Measurements from ENCODE around the gene GPR143. TPM values are rescaled to one million over a fixed set of nuclear protein-coding genes. Genes with fewer than 3 reads are reported as not detected.
A peak's percentile ranks its signal among the peaks of the same experiment; 100 is the strongest.

GPR143 gene
- total RNA-seq, 2 experiments from 2014 or later = not detected

- no peak overlapping the region for H3K27ac Mint-ChIP-seq
- peaks cover 2% of the 10 kb centered on the region for H3K27me3 Mint-ChIP-seq (ENCODE audit: low read depth)
- POLR2A ChIA-PET = no interaction called here
- H3K4me1 Mint-ChIP-seq (ENCODE audit: low read depth) = no peaks in the 10 kb centered on the region
- CTCF ChIA-PET = no interaction called here
- H3K36me3 Mint-ChIP-seq (ENCODE audit: low read depth) = peaks cover 2% of the 10 kb centered on the region
- DNase-seq = no peak
- no peak for ATAC-seq
- no peak overlapping the region for H3K4me3 Mint-ChIP-seq
- no peaks in the 10 kb centered on the region for H3K9me3 Mint-ChIP-seq (ENCODE audit: insufficient read depth)
Measured at GRCh38 chrX:9729171-9729885, 36.3 kb downstream of the GPR143 start.

DNA sequence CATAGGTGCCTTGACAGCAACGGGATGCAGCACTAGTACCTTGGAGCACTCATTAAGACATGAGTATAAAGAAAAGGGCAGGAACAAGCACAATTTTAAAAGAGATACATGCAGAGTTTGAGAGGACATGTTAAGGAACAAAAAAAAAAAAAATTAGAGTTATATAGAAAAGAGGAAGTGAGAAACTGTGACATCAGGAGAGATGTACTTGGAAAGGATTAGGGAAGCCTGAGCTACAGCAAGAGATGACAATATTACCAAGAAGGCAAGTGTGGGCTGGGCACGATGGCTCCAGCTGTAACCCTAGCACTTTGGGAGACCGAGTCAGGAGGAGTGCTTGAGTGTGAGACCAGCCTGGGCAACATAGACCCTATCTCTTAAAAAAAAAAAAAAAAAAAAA lies 37.4 kb downstream of the GPR143 start:
- Mint-ChIP-seq H3K9me3 (ENCODE audit: insufficient read depth) (peaks cover 4% of the 10 kb centered on the region), H3K36me3 (ENCODE audit: low read depth) (peaks cover 2% of the 10 kb centered on the region), H3K27ac (no peak overlapping the region), H3K4me3 (no peak overlapping the region), H3K4me1 (ENCODE audit: low read depth) (no peaks in the 10 kb centered on the region), H3K27me3 (ENCODE audit: low read depth) (peaks cover 2% of the 10 kb centered on the region)
- ATAC-seq (no peak), DNase-seq (no peak)
- CTCF ChIA-PET = no interaction called here
- POLR2A ChIA-PET = no interaction called here

DNA sequence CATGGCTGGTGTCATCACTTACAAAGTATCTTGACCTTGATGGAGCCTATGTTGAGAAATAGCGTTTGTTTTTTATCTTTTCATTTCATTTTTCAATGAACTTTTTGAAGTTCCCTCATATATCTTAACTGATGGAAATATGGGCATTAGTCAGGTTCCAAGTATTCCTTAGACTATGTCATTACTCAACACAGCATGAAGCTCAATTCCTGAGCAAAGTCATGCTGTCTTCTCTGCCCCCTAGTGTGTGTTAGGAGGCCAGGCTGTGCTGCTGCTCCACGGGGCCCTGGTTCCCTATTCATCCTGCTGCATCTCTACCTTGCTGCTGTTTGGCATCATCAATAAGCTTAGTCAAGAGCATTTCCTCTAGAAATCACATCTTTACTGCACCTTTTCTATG lies 40.9 kb downstream of the GPR143 start:
- ATAC-seq = no peak
- Mint-ChIP-seq H3K4me1 (ENCODE audit: low read depth) (no peaks in the 10 kb centered on the region), H3K27ac (no peak overlapping the region), H3K4me3 (no peak overlapping the region), H3K36me3 (ENCODE audit: low read depth) (peaks cover 19% of the 10 kb centered on the region), H3K9me3 (ENCODE audit: insufficient read depth) (peaks cover 8% of the 10 kb centered on the region), H3K27me3 (ENCODE audit: low read depth) (no peaks in the 10 kb centered on the region)
- CTCF ChIA-PET = no interaction called here
- POLR2A ChIA-PET = no interaction called here
- no peak for DNase-seq

GRCh38 chrX:9717376-9717775 lies 48.3 kb downstream of the GPR143 start:
- H3K27ac Mint-ChIP-seq = no peak overlapping the region
- no peak overlapping the region for H3K4me3 Mint-ChIP-seq
- ATAC-seq = no peak

DNA sequence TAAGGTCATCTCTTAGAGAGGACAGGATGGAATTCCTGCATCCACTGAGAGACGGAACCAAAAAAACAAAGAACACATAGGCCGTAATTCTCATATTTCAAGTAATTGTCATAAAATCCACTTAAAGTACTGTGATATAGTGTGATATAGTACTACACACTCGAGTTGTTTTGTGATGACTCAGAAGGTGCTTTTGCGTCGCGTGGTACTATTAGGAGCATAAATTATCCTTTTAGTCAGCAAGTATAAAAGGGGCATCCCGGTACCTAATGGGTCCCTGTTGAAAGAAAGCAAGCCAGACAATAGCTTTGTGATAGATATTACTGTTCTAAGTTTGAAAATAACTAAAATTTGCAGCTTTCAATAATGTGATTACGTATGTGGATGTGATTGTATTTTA lies 55.3 kb downstream of the GPR143 start:
- no peaks in the 10 kb centered on the region for H3K9me3 Mint-ChIP-seq (ENCODE audit: insufficient read depth)
- ChIA-PET POLR2A (no interaction called here), CTCF (no interaction called here)
- H3K4me1 Mint-ChIP-seq (ENCODE audit: low read depth) = peaks cover 8% of the 10 kb centered on the region
- ATAC-seq = no peak
- H3K27ac Mint-ChIP-seq = no peak overlapping the region
- no peaks in the 10 kb centered on the region for H3K27me3 Mint-ChIP-seq (ENCODE audit: low read depth)
- no peak overlapping the region for H3K4me3 Mint-ChIP-seq
- H3K36me3 Mint-ChIP-seq (ENCODE audit: low read depth) = peaks cover 17% of the 10 kb centered on the region
- DNase-seq = no peak

More at GRCh38 chrX:9717376-9717775, 48.3 kb downstream of the GPR143 start:
- ChIA-PET POLR2A (no interaction called here), CTCF (no interaction called here)
- no peak for DNase-seq
- H3K36me3 Mint-ChIP-seq (ENCODE audit: low read depth) = peaks cover 53% of the 10 kb centered on the region
- H3K27me3 Mint-ChIP-seq (ENCODE audit: low read depth) = no peaks in the 10 kb centered on the region
- no peaks in the 10 kb centered on the region for H3K4me1 Mint-ChIP-seq (ENCODE audit: low read depth)
- peaks cover 9% of the 10 kb centered on the region for H3K9me3 Mint-ChIP-seq (ENCODE audit: insufficient read depth)

GRCh38 chrX:9708923-9709553 lies 56.6 kb downstream of the GPR143 start:
- peaks cover 8% of the 10 kb centered on the region for H3K4me1 Mint-ChIP-seq (ENCODE audit: low read depth)
- H3K36me3 Mint-ChIP-seq (ENCODE audit: low read depth) = peaks cover 23% of the 10 kb centered on the region
- POLR2A ChIA-PET = no interaction called here
- no peaks in the 10 kb centered on the region for H3K9me3 Mint-ChIP-seq (ENCODE audit: insufficient read depth)
- no peak overlapping the region for H3K27ac Mint-ChIP-seq
- H3K27me3 Mint-ChIP-seq (ENCODE audit: low read depth) = no peaks in the 10 kb centered on the region
- peak; percentile 90 for ATAC-seq
- DNase-seq = peak; percentile 81
- CTCF ChIA-PET = interaction anchor here (0.9 kb wide), 1 partner anchor 738 kb away, joined by 3 read pairs; no protein-coding TSS in a partner anchor
- H3K4me3 Mint-ChIP-seq = no peak overlapping the region

DNA sequence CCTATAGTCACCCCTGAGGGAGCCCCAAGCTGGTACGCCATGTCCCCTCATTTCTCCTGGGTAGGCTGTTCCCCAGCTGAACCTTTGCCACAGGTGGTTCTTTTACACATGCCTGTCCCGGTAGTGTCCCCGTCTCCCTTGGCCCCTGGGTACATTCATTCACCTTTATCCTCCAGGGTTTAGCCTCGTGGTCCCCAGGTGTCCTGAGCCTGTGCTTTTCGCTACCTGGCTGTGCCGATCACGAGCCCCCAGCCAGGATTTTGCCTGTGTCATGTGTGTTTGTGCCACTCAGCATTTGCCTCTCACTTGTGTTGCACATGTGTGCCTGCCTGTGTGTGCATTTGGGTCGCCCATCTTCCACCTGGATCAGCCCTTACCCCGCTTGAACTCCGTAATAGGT lies 57.6 kb downstream of the GPR143 start:
- H3K4me1 Mint-ChIP-seq (ENCODE audit: low read depth) = peaks cover 8% of the 10 kb centered on the region
- DNase-seq (no peak), ATAC-seq (no peak)
- no peak overlapping the region for H3K4me3 Mint-ChIP-seq
- no peak overlapping the region for H3K27ac Mint-ChIP-seq
- no peaks in the 10 kb centered on the region for H3K27me3 Mint-ChIP-seq (ENCODE audit: low read depth)
- CTCF ChIA-PET = interaction anchor here (0.6 to 1.1 kb wide), 3 partner anchors 16 to 889 kb away, joined by 3 to 4 read pairs (median 3); no protein-coding TSS in a partner anchor
- POLR2A ChIA-PET = interaction anchor here (0.7 kb wide), 1 partner anchor 475 kb away, joined by 3 read pairs; no protein-coding TSS in a partner anchor
- H3K36me3 Mint-ChIP-seq (ENCODE audit: low read depth) = peaks cover 23% of the 10 kb centered on the region
- H3K9me3 Mint-ChIP-seq (ENCODE audit: insufficient read depth) = no peaks in the 10 kb centered on the region

DNA sequence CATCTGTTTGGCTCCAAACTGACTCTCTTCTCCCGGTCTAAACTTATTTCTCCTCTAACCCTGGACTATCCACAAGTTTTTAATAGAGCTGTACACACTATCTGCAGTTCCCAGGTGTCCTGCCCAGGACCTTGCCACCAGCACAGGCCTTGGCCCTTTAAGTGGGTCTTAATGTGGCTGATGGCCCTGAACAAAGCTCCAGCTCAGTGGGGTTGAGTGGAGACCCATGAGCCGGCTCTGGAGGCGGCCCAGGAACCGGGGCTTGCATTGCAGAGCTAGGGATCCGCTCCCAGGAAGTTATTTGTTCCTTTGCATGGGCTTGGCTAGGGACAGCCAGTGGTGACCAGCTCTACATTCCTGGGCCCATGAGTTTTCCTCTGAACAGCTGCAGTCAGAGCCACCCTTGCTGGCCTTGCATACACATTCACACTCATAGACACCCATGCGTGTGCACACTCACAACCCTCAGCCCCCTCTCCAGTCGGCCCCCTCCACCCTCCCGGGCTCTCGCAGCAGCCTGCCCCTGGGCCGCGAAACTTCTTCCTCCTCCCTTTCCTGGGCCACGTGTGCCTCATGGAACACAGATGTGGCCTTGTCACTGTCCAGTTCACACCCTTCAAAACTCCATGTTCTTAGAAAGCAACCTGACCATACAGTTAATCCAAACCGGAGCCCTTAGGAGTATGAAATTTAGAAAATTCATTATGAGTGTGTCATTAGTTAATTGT lies 58.2 kb downstream of the GPR143 start:
- CTCF ChIA-PET = interaction anchor here (1.1 kb wide), 1 partner anchor 889 kb away, joined by 4 read pairs; no protein-coding TSS in a partner anchor
- ATAC-seq (no peak), DNase-seq (no peak)
- peaks cover 21% of the 10 kb centered on the region for H3K36me3 Mint-ChIP-seq (ENCODE audit: low read depth)
- POLR2A ChIA-PET = no interaction called here
- H3K9me3 Mint-ChIP-seq (ENCODE audit: insufficient read depth) = no peaks in the 10 kb centered on the region
- no peaks in the 10 kb centered on the region for H3K27me3 Mint-ChIP-seq (ENCODE audit: low read depth)
- H3K4me3 Mint-ChIP-seq = no peak overlapping the region
- H3K4me1 Mint-ChIP-seq (ENCODE audit: low read depth) = peaks cover 8% of the 10 kb centered on the region
- H3K27ac Mint-ChIP-seq = no peak overlapping the region

DNA sequence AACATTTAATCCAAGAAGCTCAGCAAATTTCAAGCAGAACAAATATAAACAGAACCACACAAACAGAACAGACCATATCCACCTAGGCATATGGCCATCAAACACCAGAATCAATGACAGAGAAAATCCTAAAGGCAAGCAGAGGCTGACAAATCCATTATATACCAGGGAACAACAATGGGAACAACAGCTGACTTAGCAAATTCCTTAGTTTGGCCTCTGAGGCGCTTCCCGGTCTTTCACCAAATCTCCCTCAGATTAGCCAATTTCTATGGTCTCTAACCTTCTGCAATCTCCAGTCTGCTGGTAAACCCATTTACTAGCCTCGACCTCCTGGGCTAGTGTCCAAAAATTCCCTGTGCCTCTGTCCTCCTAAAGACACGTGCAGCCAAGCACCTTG lies 59.2 kb downstream of the GPR143 start:
- Mint-ChIP-seq H3K4me3 (no peak overlapping the region), H3K36me3 (ENCODE audit: low read depth) (peaks cover 24% of the 10 kb centered on the region), H3K9me3 (ENCODE audit: insufficient read depth) (no peaks in the 10 kb centered on the region), H3K27ac (no peak overlapping the region), H3K4me1 (ENCODE audit: low read depth) (peaks cover 8% of the 10 kb centered on the region), H3K27me3 (ENCODE audit: low read depth) (no peaks in the 10 kb centered on the region)
- POLR2A ChIA-PET = no interaction called here
- DNase-seq = no peak
- ATAC-seq = no peak
- CTCF ChIA-PET = no interaction called here

GRCh38 chrX:9704876-9705465 lies 60.7 kb downstream of the GPR143 start:
- DNase-seq (no peak), ATAC-seq (no peak)
- H3K36me3 Mint-ChIP-seq (ENCODE audit: low read depth) = peaks cover 33% of the 10 kb centered on the region
- POLR2A ChIA-PET = no interaction called here
- no peaks in the 10 kb centered on the region for H3K9me3 Mint-ChIP-seq (ENCODE audit: insufficient read depth)
- no peak overlapping the region for H3K4me3 Mint-ChIP-seq
- H3K4me1 Mint-ChIP-seq (ENCODE audit: low read depth) = peaks cover 8% of the 10 kb centered on the region
- no peaks in the 10 kb centered on the region for H3K27me3 Mint-ChIP-seq (ENCODE audit: low read depth)
- no peak overlapping the region for H3K27ac Mint-ChIP-seq
- CTCF ChIA-PET = no interaction called here

GRCh38 chrX:9703406-9703805 lies 62.2 kb downstream of the GPR143 start:
- no peaks in the 10 kb centered on the region for H3K27me3 Mint-ChIP-seq (ENCODE audit: low read depth)
- no peaks in the 10 kb centered on the region for H3K9me3 Mint-ChIP-seq (ENCODE audit: insufficient read depth)
- no peaks in the 10 kb centered on the region for H3K4me1 Mint-ChIP-seq (ENCODE audit: low read depth)
- POLR2A ChIA-PET = no interaction called here
- H3K36me3 Mint-ChIP-seq (ENCODE audit: low read depth) = peaks cover 30% of the 10 kb centered on the region
- CTCF ChIA-PET = no interaction called here
- ATAC-seq (no peak), DNase-seq (no peak)
- no peak overlapping the region for H3K4me3 Mint-ChIP-seq
- no peak overlapping the region for H3K27ac Mint-ChIP-seq

DNA sequence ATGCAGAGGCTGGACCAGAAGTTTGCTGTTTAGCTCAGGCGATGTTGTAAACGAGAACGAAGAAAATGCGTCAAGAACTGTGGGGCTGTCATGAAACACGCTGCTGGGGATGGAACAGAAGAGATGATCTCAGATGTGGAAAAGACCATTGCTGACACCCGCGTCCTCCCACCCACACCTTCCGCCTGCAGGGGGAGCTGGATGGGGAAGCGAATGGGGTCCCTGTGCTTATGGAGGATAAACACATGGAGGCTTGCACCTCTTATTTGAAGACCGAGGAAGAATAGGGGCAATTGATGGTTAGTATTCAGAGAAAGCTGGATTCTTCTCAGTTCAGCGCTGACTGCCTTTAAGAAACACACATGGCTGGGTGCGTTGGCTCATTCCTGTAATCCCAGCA lies 63.9 kb downstream of the GPR143 start:
- no peak overlapping the region for H3K27ac Mint-ChIP-seq
- ATAC-seq = no peak
- H3K9me3 Mint-ChIP-seq (ENCODE audit: insufficient read depth) = no peaks in the 10 kb centered on the region
- H3K4me3 Mint-ChIP-seq = no peak overlapping the region
- no peaks in the 10 kb centered on the region for H3K27me3 Mint-ChIP-seq (ENCODE audit: low read depth)
- ChIA-PET POLR2A (interaction anchor here (0.6 kb wide), 1 partner anchor 717 kb away, joined by 3 read pairs; no protein-coding TSS in a partner anchor), CTCF (no interaction called here)
- H3K36me3 Mint-ChIP-seq (ENCODE audit: low read depth) = peaks cover 30% of the 10 kb centered on the region
- H3K4me1 Mint-ChIP-seq (ENCODE audit: low read depth) = no peaks in the 10 kb centered on the region
- no peak for DNase-seq
